HepG2 (cell line): Measurements from ENCODE around the gene B3GNT9. TPM values are rescaled to one million over a fixed set of nuclear protein-coding genes. Genes with fewer than 3 reads are reported as not detected.

Source experiments
- ARID2 ChIP-seq: sonication (generic); formaldehyde crosslinking; IDR thresholded peaks from 2 replicates; pipeline ENCODE4 v1.8.1; 2022; ENCODE audit warnings: mild to moderate bottlenecking, missing genetic modification reagents, borderline replicate concordance
- ATAD3A ChIP-seq: sonication (generic); formaldehyde crosslinking; IDR thresholded peaks from 2 replicates; pipeline ENCODE4 v1.4.0; 2020; ENCODE audit warnings: missing genetic modification reagents
- ATF7 ChIP-seq, 2 experiments: fragments of 450-650 bp in 1 of 2; sonication (generic) in 1 of 2; formaldehyde crosslinking in 1 of 2; IDR thresholded peaks; 2 replicates each; pipeline versions ENCODE4 v1.4.0 to v1.6.1; 2016 to 2020; ENCODE audit warnings: antibody characterized with exemption in 1 of 2, mild to moderate bottlenecking in 1 of 2, missing genetic modification reagents in 1 of 2
- CBX1 ChIP-seq: IDR thresholded peaks from one replicate; pipeline ENCODE4 v1.6.1; 2016; ENCODE audit warnings: antibody characterized with exemption, low read depth
- FUBP1 ChIP-seq: sonication (generic); formaldehyde crosslinking; IDR thresholded peaks from 2 replicates; pipeline ENCODE4 v1.5.1; 2020; ENCODE audit warnings: missing genetic modification reagents, mild to moderate bottlenecking, borderline replicate concordance
- GATAD2A ChIP-seq: IDR thresholded peaks from 2 replicates; pipeline ENCODE4 v1.6.1; 2016
- HBP1 ChIP-seq: IDR thresholded peaks from 2 replicates; pipeline ENCODE4 v1.6.1; 2016; ENCODE audit warnings: low read depth, control low read depth
- HIC2 ChIP-seq: sonication (generic); formaldehyde crosslinking; IDR thresholded peaks from 2 replicates; pipeline ENCODE4 v1.9.0; 2022; ENCODE audit warnings: low read depth, missing genetic modification reagents
- HMG20B ChIP-seq: conservative IDR thresholded peaks from 2 replicates; pipeline ENCODE4 v1.6.1; 2016; ENCODE audit warnings: missing genetic modification reagents, missing compliant biosample characterization
- HNRNPLL ChIP-seq: fragments of 200-400 bp; formaldehyde crosslinking; IDR thresholded peaks from 2 replicates; pipeline ENCODE4 v1.6.1; 2017; ENCODE audit warnings: mild to moderate bottlenecking, low read depth, low read length; ENCODE audit not compliant: poor library complexity, severe bottlenecking
- JUND ChIP-seq: sonication (generic); formaldehyde crosslinking; IDR thresholded peaks from 2 replicates; pipeline ENCODE4 v1.8.0; 2022; ENCODE audit warnings: mild to moderate bottlenecking, missing genetic modification reagents
- KDM5B ChIP-seq: sonication (generic); formaldehyde crosslinking; IDR thresholded peaks from 2 replicates; pipeline ENCODE4 v1.4.0; 2020; ENCODE audit warnings: missing genetic modification reagents, mild to moderate bottlenecking, borderline replicate concordance
- MAFK ChIP-seq, 2 experiments: IDR thresholded peaks in 1 of 2; conservative IDR thresholded peaks in 1 of 2; 2 replicates each; pipeline ENCODE4 v1.6.1; 2011; ENCODE audit warnings: improper control_type of control experiment in 2 of 2, low read length in 2 of 2
- NPAS2 ChIP-seq: sonication (generic); formaldehyde crosslinking; IDR thresholded peaks from 2 replicates; pipeline ENCODE4 v1.8.0; 2022; ENCODE audit warnings: mild to moderate bottlenecking, missing genetic modification reagents, borderline replicate concordance
- RBAK ChIP-seq: sonication (generic); formaldehyde crosslinking; IDR thresholded peaks from 2 replicates; pipeline ENCODE4 v1.5.1; 2020; ENCODE audit warnings: mild to moderate bottlenecking, missing genetic modification reagents
- SAFB2 ChIP-seq: sonication (generic); formaldehyde crosslinking; IDR thresholded peaks from 2 replicates; pipeline ENCODE4 v1.5.1; 2020; ENCODE audit warnings: missing genetic modification reagents, low read depth, mild to moderate bottlenecking, borderline replicate concordance
- SMARCE1 ChIP-seq: fragments of 450-650 bp; IDR thresholded peaks from 2 replicates; pipeline ENCODE4 v1.6.1; 2017; ENCODE audit warnings: borderline replicate concordance
- SNAPC5 ChIP-seq: sonication (generic); formaldehyde crosslinking; IDR thresholded peaks from 2 replicates; pipeline ENCODE4 v1.8.1; 2023; ENCODE audit warnings: mild to moderate bottlenecking, missing genetic modification reagents, borderline replicate concordance
- TMF1 ChIP-seq: sonication (generic); formaldehyde crosslinking; IDR thresholded peaks from 2 replicates; pipeline ENCODE4 v1.8.1; 2022; ENCODE audit warnings: low read depth, missing genetic modification reagents
- ZNF597 ChIP-seq: sonication (generic); formaldehyde crosslinking; IDR thresholded peaks from 2 replicates; pipeline ENCODE4 v1.5.0; 2020; ENCODE audit warnings: missing genetic modification reagents
- ZNF672 ChIP-seq: sonication (generic); formaldehyde crosslinking; IDR thresholded peaks from 2 replicates; pipeline ENCODE4 v1.8.1; 2022; ENCODE audit warnings: missing genetic modification reagents
- ZSCAN25 ChIP-seq: sonication (generic); formaldehyde crosslinking; IDR thresholded peaks from 2 replicates; pipeline ENCODE4 v1.8.0; 2022; ENCODE audit warnings: mild to moderate bottlenecking, missing genetic modification reagents
- ZSCAN31 ChIP-seq: sonication (generic); formaldehyde crosslinking; IDR thresholded peaks from 2 replicates; pipeline ENCODE4 v1.5.0; 2020; ENCODE audit warnings: low read depth, mild to moderate bottlenecking, missing genetic modification reagents
- polyA plus RNA-seq, 8 experiments: library from polyadenylated mRNA; depleted of rRNA in 3 of 8; stranded (reverse) in 7 of 8; unstranded in 1 of 8; fragments of >200 nt; fragmentation: Illumina TruSeq in 4 of 8; extraction: Trizol in 4 of 8; gene quantifications; 2 replicates each; pipeline versions ENCODE4 v1.2.1 to v1.2.3, GENCODE V29; 2011 to 2016; ENCODE audit warnings: low read depth in 4 of 8, missing spikeins in 1 of 8, mixed read lengths in 1 of 8; ENCODE audit not compliant: insufficient read depth in 1 of 8
- total RNA-seq, 5 experiments: library from RNA; depleted of rRNA; stranded (reverse); fragments of >200 nt; fragmentation: Illumina TruSeq; extraction: Trizol; gene quantifications; 2 replicates each; pipeline ENCODE4 v1.2.3, GENCODE V29; 2016; ENCODE audit warnings: low read depth in 1 of 5

B3GNT9 gene
- total and polyA plus RNA-seq, 2 of the 13 experiments (the other 11 are each of a cell fraction or from before 2014, with no cell fraction given), result 1.5 to 3.1 TPM

GRCh38 chr16:67109407-67110135 lies 41.2 kb downstream of the B3GNT9 start, which contains the start of gene PHAF1 (continued):
- TF ChIP-seq HIC2 (CRISPR knock-in tag), result 0 out of 2 replicates have a peak, but pooled peaks have one; percentile 19
- TF ChIP-seq SMARCE1, result no peak
- TF ChIP-seq HNRNPLL, result peak; percentile 97
- TF ChIP-seq HBP1 (CRISPR knock-in tag), result peak; percentile 60; the same call in 1 of the 2 replicates
- 0 out of 2 replicates have a peak, but pooled peaks have one; percentile 71 for TF ChIP-seq NPAS2 (CRISPR knock-in tag)
- no peak for TF ChIP-seq MAFK (conservative IDR thresholded peaks at IDR 0.05 in 1 of 2, IDR thresholded peaks at IDR 0.05 in 1 of 2; ENCODE audit: low read length in 2 of 2)
- TF ChIP-seq ZNF672 (CRISPR knock-in tag), result no peak
- TF ChIP-seq KDM5B (CRISPR knock-in tag), result peak; percentile 97
- TF ChIP-seq ATAD3A (CRISPR knock-in tag), result no peak
- peak; percentile 90 for TF ChIP-seq ZSCAN25
- no peak for TF ChIP-seq RBAK (CRISPR knock-in tag)
- no peak; the same call in 1 of the 2 replicates for TF ChIP-seq TMF1
- TF ChIP-seq CBX1, result peak; percentile 76
- TF ChIP-seq GATAD2A (CRISPR knock-in tag), result peak; percentile 63; the same call in 1 of the 2 replicates
- TF ChIP-seq FUBP1 (CRISPR knock-in tag), result 0 out of 2 replicates have a peak, but pooled peaks have one; percentile 21
- TF ChIP-seq SAFB2, result peak; percentile 92
- no peak for TF ChIP-seq ZNF597
- TF ChIP-seq HMG20B (CRISPR knock-in tag), result peak; percentile 24; the same call in 1 of the 2 replicates
- peak; percentile 72; the same call in 1 of the 2 replicates for TF ChIP-seq JUND (CRISPR knock-in tag)
- peak; percentile 70; the same call in 1 of the 2 replicates for TF ChIP-seq ARID2
- peak; percentile 70; the same call in 1 of the 2 replicates for TF ChIP-seq ZSCAN31 (CRISPR knock-in tag)
- no peak for TF ChIP-seq ATF7 (IDR thresholded peaks at IDR 0.05)
- no peak for TF ChIP-seq ATF7 (CRISPR knock-in tag; IDR thresholded peaks at IDR 0.05)
- TF ChIP-seq SNAPC5, result no peak
